ENCODE measurements around the gene LILRB5.
"Not testable (repeated sequence)": the region's sequence is repeated elsewhere in the genome, so short reads cannot be mapped to it uniquely, and the experiment has no call there.

Gene LILRB5

DNA sequence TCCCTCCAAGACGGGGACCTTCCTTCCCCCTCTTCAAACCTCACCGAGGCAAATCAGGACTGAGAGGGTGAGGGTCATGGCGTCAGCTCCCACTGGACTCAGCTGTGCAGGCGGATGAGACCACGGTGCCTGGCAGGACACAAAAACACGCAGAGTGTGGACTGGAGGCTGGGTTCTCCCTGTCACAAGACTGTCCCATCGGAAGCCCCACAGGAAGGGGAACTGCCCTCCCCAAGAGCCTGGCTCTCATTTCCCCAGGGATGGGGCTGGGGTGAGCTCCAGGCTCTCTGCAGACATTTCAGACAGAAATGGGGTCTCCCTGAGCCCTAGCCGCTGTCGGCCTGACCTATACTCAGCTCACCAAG, at the start of gene LILRB5:
LILRB5 (minus strand) TSS at position 158 of the 365 bp plus-strand sequence; CDS start at position 78, 80 bp downstream.
- no peak for DNase-seq (ENCODE audit: low read depth, low spot score)

DNA sequence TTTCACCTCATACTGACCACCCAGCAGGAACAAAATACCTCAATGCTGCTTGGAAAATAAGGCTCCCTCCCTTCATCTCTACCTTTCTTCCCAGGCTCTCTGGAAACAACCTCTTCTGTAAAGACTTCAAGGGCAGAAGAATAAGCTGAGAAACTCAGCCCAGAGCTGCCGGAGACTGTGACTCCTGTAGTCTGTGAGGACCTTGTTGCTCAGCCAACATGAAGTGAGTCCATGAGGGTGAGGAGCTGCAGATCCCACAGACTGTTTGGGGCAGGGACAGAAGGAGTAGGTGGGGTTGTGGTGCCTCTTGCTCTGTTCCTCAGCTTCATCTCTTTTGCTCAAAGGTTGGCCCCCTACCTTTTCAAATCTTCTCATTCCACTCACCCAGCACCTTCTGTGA, 48.1 kb upstream of the LILRB5 start:
- DNase-seq (ENCODE audit: low read depth, low spot score) = no peak

DNA sequence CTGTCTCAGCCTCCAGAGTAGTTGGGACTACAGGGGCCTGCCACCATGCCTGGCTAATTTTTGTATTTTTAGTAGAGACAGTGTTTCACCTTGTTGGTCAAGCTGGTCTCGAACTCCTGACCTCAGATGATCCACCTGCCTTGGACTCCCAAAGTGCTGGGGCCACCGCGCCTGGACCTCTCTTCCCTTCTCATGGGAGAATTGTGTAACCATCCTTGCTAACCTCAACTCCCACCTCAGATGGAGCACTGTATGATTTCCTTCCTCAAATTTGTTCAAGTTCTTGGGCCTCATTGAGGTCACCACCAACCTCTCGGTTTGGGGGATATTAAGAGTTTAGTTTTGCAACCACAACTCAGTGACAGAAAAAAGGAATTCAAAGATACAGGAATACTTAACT, 45.2 kb upstream of the LILRB5 start:
- DNase-seq (ENCODE audit: low read depth, low spot score) = no peak

DNA sequence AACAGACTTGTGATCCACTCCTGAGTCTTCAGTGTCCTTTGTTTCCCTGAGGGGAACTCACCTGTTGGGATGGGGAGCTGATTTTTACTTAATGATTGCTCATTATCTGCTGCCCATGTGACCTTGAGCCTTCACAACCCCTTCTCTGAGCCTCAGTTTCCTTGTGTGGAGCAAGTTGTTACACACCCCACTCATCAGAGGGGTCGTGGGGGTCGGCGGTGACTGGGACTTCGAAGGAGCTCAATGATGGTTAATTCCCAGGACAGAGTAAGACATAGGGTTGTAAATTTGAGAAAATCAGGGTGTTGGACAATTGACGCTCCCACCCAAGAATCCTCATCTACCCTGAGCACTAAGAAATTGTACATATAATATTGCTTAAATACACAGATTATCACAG, 42.4 kb upstream of the LILRB5 start:
- no peak for DNase-seq (ENCODE audit: low read depth, low spot score)

DNA sequence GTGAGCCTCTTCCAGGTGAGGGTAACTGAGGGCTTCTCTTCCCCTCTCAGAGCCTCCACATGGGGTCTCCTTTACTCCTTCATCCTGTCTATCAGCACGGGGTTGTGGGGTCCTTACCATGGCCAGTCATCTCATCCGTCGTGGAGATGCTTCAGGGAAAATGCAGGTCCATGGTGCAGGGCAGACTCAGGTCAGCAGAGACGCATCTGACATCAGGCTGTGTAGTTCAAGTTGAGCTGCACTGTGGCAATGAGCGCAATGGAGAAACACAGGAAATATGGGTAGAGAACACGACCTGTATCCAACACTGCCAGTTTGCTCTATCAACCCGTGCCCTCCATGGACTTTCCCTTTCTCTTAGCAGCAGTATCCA, 42.0 kb upstream of the LILRB5 start:
- DNase-seq (ENCODE audit: low read depth, low spot score) = no peak

DNA sequence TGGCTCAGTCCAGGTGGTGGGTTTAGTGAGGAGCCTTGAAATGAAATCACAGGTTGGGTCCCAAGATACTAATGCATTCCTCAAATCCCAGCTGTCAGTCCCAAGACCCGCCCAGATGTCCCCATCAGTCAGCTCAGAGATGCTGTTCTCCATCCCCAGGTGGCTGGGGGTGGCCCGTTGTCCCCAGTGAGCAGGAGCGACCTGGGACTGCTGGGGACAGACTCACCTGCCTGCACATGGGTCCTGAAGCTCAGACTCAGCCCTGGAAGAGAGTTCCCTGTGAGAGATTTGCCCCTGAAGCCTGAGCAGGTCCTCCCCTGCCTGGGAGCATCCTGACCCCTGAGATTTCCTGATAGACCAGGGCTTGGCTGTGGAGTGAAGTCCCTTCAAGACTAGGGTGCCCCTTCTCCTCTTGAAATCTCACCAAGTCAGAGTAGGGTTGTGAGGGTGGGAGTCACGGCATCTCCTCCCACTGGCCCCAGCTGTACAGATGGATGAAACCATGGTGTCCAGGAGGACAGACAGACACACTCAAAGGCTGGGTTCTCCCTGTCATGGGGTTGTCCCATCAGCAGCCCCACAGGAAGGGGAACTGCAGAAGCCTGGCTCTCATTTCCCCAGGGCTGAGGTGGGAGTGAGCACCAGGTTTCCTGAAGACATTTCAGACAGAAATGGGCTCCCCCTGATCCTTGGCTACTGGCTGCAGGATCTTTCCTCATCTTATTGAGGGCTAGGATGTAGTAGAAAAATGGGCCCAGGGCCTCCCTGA, 41.5 kb upstream of the LILRB5 start:
- no peak for DNase-seq (ENCODE audit: low read depth, low spot score)

DNA sequence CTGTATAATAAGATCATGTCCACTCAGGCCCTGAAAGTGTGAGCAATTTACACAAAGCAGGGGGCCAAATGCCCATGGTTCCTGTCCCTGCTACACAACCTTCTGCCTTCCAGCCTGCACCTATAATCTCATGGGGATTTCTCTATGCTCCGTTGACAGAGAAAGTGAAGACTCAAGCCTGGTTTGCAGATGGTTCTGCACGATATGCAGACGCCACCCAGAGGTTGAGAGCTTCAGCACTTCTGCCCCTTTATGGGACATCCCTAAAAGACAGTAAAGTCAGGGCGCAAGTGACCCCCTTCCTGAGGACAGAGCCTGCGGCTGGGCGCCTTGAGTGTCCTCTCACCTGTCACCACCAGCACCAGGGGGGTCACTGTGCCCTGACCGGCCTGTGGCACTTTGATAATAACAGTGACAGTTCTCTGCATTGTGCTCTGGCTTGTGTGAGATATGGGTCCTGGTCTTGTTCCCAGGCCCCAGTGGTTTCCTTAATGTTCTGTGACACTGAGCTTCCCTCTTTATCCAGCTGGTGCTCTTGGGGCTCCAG, 40.8 kb upstream of the LILRB5 start:
- DNase-seq (ENCODE audit: low read depth, low spot score) = no peak

DNA sequence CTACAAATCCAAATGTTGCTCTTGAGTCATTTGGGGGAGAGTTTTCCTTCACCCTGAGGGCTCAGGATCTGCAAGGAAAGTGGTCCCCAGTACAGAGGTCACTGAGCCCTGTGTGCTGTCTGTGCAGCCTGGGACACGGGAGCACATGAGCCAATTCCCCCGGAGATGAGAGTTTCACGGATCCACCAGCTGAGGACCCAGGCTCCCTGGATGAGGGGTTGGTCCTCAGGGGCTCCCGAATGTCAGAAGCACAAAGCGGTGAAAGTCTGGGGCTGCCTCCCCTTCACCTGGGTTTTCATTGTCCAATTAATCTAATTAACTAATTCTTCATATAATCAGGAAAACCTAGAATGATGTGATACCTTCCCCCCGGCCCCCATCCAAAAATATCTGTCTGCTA, 37.5 kb upstream of the LILRB5 start:
- no peak for DNase-seq (ENCODE audit: low read depth, low spot score)

DNA sequence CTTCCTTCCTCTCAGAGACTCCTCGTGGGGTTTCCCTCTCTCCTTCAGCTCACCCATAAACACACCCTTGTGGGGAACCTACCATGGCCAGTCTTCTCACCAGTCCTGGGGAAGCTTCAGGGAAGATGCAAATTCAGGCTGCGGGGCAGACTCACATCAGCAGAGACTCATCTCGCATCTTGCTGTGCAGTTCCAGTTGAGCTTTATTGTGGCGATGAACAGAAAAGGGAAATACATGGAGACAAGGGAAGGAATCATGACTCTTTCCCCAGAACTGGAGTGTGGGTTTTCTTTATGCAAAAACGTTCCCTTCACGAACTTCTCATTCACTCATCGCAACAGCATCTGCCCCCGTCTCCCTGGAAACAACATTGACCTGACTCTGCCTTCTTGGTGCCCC, 32.1 kb upstream of the LILRB5 start:
- DNase-seq (ENCODE audit: low read depth, low spot score) = not testable (repeated sequence)

DNA sequence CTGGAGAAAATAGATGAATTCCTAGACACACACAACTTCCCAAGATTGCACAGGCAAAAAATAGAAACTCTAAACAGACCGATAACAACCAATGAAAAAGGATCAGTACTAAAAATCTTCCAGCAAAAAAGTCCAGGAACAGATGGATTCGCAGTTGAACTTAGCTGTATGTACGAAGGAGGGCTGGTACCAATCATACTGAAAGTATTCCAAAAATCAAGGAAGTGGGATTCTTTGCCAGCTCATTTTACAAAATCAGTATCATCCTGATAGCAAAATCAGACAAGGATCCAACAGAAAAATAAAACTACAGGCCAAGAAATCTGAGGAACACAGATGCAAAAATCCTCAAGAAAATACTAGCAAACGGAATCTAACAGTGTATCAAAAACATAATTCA, 30.4 kb upstream of the LILRB5 start:
- no peak for DNase-seq (ENCODE audit: low read depth, low spot score)

DNA sequence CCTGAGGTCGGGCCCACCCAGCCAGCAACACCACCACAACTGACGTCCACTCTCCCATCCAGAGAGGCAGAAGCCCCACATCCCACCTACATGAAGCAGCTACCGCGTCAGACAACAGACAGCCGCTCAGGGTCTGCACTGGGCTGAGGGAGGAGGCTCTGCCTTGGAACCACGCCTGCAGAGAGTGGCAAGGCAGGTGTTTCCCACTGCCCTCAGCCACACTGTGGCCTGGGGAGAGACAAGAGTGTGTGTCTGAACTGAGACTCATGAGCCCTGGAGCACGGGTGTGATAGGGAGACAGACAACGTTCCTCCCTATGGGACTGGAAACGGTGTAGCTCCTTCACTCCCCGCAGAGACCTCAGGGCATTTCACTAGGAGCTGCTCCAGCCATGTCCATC, 29.2 kb upstream of the LILRB5 start:
- not testable (repeated sequence) for DNase-seq (ENCODE audit: low read depth, low spot score)

DNA sequence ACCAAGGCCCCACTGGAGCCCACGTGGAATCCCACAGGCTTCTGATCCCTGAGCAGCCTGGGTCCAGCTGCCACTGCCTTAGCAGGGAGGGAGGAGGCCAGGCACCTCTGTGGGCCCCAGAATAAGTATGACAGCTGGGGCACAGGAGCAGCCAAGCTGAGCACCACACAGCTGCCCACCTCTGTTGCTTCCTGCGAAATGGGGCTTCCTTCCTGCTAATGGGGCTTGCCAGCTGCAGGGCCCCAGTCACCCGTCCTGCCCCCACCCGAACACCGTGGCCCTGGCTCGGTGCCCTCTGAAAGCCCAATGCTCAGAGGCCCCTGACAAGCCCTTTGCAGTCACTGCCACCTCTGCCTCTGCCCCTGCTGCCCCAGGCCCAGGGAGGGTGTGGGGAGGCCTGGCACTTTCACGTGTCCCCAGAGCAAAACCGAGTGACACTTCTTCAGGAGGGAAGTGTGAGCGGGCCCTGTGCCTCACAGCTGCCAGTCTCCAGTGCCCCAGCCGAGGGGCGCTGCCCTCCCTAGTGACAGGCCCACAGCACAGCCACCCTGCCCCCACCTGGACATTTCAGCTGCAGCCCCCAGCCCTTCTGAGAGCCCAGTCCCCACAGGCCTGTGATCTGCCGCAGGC, 28.5 kb upstream of the LILRB5 start:
- DNase-seq (ENCODE audit: low read depth, low spot score) = not testable (repeated sequence)

DNA sequence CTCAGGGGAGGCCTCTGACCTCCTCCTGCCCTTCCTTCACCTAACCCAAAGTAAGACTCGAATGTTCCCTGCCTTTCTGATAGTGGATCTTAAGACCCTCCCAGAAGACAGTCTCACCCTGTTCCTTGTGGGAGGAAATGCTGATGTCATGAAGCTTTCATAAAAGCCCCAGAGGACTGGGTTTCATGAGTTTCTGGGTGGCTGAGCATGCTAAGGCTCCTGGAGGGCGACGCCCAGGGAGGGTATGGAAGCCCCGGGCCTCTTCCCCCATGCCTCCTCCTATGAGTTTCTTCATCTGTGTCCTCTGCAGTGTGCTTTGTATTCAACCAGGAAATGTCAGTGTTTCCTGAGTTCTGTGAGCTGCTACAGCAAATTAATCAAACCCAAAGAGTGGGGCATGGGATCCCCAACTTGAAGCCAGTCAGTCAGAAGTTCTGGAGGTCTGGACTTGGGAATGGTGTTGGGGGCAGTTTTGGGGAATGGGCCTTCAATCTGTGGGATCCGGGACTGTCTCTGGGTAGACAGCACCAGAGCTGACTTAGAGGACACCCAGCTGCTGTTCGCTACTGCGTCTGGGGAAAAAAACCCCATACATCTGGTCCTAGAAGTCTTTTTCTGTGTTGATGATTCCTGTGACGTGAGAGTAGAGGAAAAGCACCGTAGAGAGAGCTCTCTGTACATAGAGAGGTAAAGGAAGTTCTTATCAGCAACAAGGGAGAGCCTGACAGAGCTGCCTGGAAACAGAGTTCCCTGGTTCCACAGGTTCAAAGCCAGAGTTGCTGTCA, 25.8 kb upstream of the LILRB5 start:
- DNase-seq (ENCODE audit: low read depth, low spot score) = no peak

DNA sequence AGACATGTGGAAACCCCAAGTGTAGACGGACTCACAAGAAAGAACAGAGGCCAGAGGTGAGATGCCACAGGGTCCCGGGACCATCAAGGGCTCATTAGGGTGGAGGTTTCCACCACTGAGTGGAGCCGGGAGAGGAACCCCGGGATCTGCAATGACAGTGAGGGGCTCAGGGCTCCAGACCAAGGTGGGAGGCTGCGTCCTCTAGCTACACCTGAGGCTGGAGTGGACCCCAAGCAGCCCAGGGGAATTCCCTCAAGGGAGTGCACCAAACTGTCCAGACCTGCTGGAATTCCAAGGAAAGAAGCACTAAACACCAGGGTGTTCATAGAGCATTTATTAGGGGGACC, 24.6 kb upstream of the LILRB5 start:
- DNase-seq (ENCODE audit: low read depth, low spot score) = not testable (repeated sequence)

DNA sequence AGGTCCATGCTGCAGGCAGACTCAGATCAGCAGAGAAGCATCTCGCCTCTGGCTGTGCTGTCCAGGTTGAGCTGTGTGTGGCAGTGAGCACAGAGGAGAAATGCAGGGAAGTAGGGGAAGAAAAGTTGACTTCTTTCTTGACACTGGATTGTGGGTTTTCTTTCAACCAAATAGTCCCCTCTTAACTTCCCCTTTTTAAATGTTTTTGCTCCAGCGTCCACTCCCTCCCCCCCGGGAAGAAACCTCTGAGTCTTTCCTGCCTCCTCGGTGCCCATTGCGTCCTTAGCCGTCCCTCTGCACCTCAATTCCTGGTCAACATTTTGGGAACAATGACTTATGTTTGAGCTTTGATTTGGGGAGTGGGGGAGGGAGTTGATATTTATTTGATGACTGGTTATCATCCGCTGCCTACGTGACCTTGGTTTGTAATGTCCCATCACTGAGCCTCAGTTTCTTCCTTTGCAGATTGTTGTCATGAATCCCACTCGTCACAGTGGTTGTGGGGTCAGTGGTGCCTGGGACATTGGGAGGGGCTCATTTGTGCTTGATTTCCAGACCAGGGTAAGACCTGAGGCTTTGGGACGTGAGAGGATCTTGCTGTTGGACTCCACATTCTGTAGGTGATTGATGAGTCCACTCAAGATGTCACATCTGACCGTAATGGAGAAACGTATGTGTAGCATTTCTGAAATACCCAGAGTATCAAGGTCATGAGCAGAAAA, 24.1 kb upstream of the LILRB5 start, which contains the start of gene LILRB2:
LILRB2 (minus strand) TSS at position 104 of the 722 bp plus-strand sequence. CDS start 614 bp downstream, outside the sequence.
- DNase-seq (ENCODE audit: low read depth, low spot score) = no peak

DNA sequence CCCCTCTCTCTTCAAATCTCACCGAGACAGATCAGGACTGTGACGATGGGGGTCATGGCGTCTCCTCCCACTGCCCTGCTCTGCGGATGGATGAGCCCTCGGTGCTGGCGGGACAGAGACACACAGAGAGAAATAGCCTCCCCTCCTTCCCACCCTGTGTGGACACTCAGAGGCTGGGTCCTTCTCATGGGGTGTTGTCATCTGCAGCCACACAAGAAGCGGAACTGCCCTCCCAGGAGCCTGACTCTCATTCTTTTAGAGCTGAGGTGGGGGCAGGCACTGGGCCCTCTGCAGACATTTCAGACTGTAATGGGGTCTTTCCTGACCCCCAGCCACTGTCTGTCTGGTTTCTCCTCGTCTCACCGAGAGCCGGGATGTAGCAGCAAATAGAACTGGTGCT, 23.4 kb upstream of the LILRB5 start:
- not testable (repeated sequence) for DNase-seq (ENCODE audit: low read depth, low spot score)

DNA sequence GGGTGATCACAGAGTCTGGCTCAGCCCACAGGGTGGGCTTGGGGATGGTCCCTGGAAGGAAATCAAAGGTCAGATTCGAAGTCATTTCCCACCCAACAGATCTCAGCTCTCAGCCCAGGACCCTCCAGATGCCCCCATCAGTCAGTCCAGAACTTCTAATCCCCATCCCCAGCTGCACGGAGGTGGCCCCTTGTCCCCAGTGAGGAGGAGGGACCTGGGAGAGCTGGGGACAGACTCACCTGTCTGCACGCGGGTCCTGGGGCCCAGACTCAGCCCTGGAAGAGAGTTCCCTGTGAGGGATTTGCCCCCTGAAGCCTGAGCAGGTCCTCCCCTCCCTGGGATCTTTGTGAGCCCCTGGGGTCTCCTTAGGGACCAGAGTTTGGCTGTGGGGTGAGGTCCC, 23.0 kb upstream of the LILRB5 start:
- DNase-seq (ENCODE audit: low read depth, low spot score) = not testable (repeated sequence)

DNA sequence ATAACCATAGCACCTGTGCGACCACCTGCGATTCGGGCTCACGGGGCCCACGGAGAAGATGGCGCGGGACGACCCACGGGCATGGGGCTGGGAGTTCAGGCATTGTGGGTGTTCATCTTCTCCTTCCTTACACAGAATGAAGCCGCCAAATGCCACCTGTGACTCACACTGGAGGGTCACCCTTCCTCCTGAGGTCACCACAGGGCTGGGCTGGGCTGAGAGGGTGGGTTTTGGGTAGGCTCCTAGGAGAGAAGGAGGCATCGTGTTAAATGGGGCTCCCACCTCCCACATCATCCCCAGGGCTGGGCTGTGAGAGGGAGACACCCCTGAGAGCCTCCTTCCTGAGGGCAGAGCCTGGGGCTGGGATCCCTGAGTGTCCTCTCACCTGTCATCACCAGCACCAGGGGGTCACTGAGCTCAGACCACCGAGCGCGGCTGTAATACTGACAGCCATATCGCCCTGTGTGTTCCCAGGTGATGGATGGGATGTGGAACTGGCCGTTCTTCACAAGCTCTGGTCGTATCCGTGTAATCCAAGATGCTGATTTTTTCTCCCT, 22.4 kb upstream of the LILRB5 start:
- no peak for DNase-seq (ENCODE audit: low read depth, low spot score)

DNA sequence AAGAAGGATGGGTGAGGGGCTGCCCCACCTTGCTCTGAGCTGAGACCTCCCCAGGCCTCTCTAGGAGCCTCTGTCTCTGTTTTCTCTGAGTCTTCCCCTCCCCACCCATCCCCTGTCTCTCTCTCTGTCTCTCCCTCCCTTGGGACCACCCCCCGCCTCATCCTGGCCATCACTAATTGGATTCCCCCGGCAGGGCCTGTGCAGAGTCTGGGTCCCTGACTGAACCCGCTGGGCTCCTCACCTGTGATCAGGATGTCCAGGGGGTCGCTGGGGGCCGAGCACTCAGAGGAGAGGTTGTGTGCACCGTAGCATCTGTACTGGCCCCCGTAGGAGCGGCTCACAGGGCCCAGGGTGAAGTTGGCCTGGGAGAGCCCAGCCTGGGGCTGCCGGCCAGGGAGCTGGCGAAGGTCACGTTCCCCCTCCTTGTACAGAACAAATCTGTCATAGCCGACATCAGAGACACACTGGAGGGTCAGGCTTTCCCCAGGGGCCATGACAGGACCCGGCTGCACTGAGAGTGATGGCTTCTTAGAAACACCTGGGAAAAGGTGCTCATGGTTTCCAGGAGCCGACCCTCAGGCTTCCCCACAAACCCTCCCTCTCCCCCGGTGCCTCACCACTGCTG, 21.6 kb upstream of the LILRB5 start:
- DNase-seq (ENCODE audit: low read depth, low spot score) = not testable (repeated sequence)

DNA sequence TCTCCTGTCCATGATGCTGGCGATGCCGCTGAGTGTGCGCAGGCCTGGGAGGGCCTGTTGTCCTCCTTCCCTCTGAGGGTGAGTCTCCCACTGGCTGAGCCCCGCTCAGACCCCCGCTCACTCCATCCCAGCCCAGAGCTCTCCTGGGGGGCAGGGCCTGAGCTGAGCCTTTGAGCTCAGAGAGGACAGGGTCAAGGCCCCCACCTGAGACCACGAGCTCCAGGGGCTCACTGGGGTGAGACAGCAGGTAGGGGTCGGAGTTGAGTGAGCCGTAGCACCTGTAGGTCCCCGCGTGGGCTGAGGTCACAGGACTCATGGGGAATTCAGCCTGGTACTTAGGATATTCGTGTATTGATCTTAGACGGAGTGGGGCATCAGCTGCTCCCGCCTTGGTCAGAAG, 21.0 kb upstream of the LILRB5 start:
- DNase-seq (ENCODE audit: low read depth, low spot score) = not testable (repeated sequence)

DNA sequence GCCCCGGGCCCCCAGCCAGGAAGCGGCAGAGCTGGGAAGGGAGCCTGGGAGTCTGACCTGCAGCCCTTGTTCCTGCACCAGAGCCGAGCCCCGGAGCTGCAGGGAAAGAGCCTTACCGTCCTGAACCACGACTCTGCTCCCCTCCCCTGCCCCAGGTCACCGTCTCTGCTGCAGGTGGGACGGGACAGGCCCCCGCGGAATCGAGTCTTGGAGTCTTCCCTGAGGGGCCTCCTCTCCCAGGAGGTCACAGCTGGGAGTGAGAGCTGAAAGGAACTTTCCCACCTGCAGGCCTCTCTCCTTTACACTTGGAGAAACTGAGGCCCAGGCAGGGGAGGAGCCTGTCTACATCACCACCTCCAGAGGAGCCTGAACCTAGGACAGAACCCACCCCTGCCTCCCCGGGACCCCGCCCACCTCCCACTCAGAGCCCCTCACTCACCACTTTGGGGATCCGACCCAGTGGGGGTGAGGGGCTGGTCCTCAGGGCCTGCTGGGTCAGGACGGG, 20.1 kb upstream of the LILRB5 start:
- not testable (repeated sequence) for DNase-seq (ENCODE audit: low read depth, low spot score)

Measured in astrocyte of the hippocampus (primary cell).